Transverse colon (tissue), 4 donors: ENCODE results near the gene SRMS. TPM values are rescaled to one million over a fixed set of nuclear protein-coding genes. Genes with fewer than 3 reads are reported as not detected.
A peak's percentile ranks its signal among the peaks of the same experiment; 100 is the strongest.

Experiments used
- DNase-seq: peaks from one replicate; pipeline ENCODE4 v3.0.0-alpha.2; 2019
- H3K27ac ChIP-seq, 4 donors: fragments of 200-600 bp; sonication (generic); 2 replicates each; pipeline ENCODE4 v1.5.1; 2016 to 2018; ENCODE audit warnings: inconsistent platforms in 4 of 4
- H3K27me3 ChIP-seq: fragments of 200-600 bp; sonication (generic); 2 replicates; pipeline ENCODE4 v1.5.1; 2017; ENCODE audit warnings: inconsistent platforms
- H3K36me3 ChIP-seq, 4 donors: fragments of 200-600 bp; sonication (generic); 2 replicates each; pipeline ENCODE4 v1.5.1; 2017 to 2019; ENCODE audit warnings: inconsistent platforms in 4 of 4
- H3K4me1 ChIP-seq, 4 donors: fragments of 200-600 bp; sonication (generic); 2 replicates each; pipeline ENCODE4 v1.5.1; 2017 to 2020; ENCODE audit warnings: inconsistent platforms in 4 of 4
- H3K4me3 ChIP-seq, 4 donors: fragments of 200-600 bp; sonication (generic); 1 replicate in 1 of 4; 2 replicates in 3 of 4; pipeline versions ENCODE4 v1.5.1 to v1.6.1; 2017 to 2019; ENCODE audit warnings: inconsistent platforms in 4 of 4
- H3K9me3 ChIP-seq, 2 donors: fragments of 200-600 bp; sonication (generic); 2 replicates each; pipeline ENCODE4 v1.5.1; 2017 to 2019; ENCODE audit warnings: inconsistent platforms in 2 of 2
- EP300 ChIP-seq: sonication (generic); formaldehyde crosslinking; IDR thresholded peaks from one replicate; pipeline ENCODE4 v1.6.1; 2017; ENCODE audit warnings: antibody characterized with exemption, low read depth
- POLR2A ChIP-seq: fragments of 450-650 bp; IDR thresholded peaks from one replicate; pipeline ENCODE4 v1.6.1; 2016; ENCODE audit warnings: antibody characterized with exemption, mild to moderate bottlenecking, moderate library complexity
- POLR2AphosphoS5 ChIP-seq, 3 donors: sonication (generic); formaldehyde crosslinking; IDR thresholded peaks; one replicate each; pipeline ENCODE4 v1.6.1; 2016; ENCODE audit warnings: antibody characterized with exemption in 3 of 3
- WGBS, 2 donors: methylation state at CpG; one replicate each; pipeline ENCODE4 v1.1.5; 2018; ENCODE audit warnings: low coverage in 1 of 2; 5-methylcytosine and 5-hydroxymethylcytosine counted together
- in situ Hi-C, 4 donors: fragments of 200-750 bp; cut with MboI; loops; one replicate each; pipeline versions ENCODE4 v1.15.0 to v1.15.1; 2017; ENCODE audit warnings: low sequenced_read_pairs in 3 of 4, low pct_ligation_motif_present in 1 of 4, low pct_unique_long_range_greater_than_20kb in 1 of 4
- intact Hi-C: fragments of 100-400 bp; cut with DNase I; formaldehyde crosslinking; loops from one replicate; pipeline ENCODE4 v1.15.1; 2023; ENCODE audit warnings: low total_unique reads
- total RNA-seq, 4 donors: library from RNA; depleted of rRNA; stranded (reverse); fragments of >200 nt; gene quantifications; one replicate each; pipeline ENCODE4 v1.1.0, GENCODE V29; 2016
- TF ChIP-seq, protein P1 (sequence below), 5 experiments: fragments of 200-600 bp in 3 of 5; fragments of 450-650 bp in 2 of 5; sonication (generic) in 3 of 5; IDR thresholded peaks; 1 replicate in 2 of 5; 2 replicates in 3 of 5; pipeline ENCODE4 v1.5.1; 2016 to 2017; ENCODE audit warnings: antibody characterized with exemption in 5 of 5, inconsistent platforms in 3 of 5, mild to moderate bottlenecking in 2 of 5, moderate library complexity in 1 of 5

Gene SRMS
- total RNA-seq, 4 donors from 2014 or later, result 0.79 TPM; not detected in 3

DNA sequence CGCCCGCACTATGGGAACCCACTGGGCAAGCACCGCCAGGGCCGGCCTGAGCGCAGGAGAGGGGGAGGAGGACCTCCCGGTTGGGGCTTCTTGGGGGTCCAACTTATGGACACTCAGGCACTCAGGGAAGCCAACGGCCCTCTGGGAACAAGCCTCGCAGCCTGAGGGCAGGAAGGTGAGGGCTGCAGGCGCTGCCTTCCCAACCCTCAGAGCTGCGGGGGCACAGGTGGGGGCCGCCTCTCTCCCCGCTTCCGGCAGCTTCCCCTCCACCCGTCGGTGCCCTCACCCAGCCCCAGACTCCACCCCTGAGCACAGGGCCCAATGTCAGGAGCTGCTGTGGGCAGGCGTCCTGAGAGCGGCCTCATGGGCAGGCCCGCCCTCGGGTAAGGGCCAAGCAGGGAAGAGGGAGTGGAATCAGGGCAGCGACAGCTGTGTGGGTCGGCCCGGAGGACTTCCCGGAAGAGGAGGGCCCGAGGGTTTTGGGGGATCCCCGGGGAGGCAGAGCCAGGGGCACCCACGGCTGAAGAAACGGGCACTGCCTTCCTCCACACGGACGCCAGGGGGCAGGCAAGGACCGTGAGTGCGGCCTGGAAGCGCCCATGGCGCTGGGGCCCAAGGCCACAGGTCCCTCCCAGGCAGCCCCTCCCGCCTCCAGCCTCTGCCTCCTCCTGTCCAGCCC, 9.9 kb downstream of the SRMS start:
- Histone ChIP-seq H3K4me1 (peaks cover 16 to 51% (median 42%) of the 10 kb centered on the region in 4 donors), H3K9me3 (no peaks in the 10 kb centered on the region), H3K4me3 (peak overlapping the region in 3 of 4 donors; percentile 45 to 56 (median 46)), H3K27me3 (peaks cover 10% of the 10 kb centered on the region), H3K36me3 (no peaks in the 10 kb centered on the region), H3K27ac (peak overlapping the region; percentile 89 to 98 (median 96))
- WGBS, 2 donors, result 13% methylated on average over 25 of the region's 34 CpGs; no CpG with 5 or more reads in 1 of the 2 donors
- intact Hi-C loops, result loop anchor here (5.0 to 10.0 kb wide), 2 partner anchors 247 to 435 kb away; no protein-coding TSS in a partner anchor
- DNase-seq, result peak; percentile 97
- TF ChIP-seq POLR2A, result peak; percentile 94
- TF ChIP-seq, protein P1, sequence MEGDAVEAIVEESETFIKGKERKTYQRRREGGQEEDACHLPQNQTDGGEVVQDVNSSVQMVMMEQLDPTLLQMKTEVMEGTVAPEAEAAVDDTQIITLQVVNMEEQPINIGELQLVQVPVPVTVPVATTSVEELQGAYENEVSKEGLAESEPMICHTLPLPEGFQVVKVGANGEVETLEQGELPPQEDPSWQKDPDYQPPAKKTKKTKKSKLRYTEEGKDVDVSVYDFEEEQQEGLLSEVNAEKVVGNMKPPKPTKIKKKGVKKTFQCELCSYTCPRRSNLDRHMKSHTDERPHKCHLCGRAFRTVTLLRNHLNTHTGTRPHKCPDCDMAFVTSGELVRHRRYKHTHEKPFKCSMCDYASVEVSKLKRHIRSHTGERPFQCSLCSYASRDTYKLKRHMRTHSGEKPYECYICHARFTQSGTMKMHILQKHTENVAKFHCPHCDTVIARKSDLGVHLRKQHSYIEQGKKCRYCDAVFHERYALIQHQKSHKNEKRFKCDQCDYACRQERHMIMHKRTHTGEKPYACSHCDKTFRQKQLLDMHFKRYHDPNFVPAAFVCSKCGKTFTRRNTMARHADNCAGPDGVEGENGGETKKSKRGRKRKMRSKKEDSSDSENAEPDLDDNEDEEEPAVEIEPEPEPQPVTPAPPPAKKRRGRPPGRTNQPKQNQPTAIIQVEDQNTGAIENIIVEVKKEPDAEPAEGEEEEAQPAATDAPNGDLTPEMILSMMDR (IDR thresholded peaks at IDR 0.05), result peak; percentile 92 to 100 (median 95)
- TF ChIP-seq EP300, result peak; percentile 41
- peak; percentile 77 to 94 (median 88) for TF ChIP-seq POLR2AphosphoS5 (IDR thresholded peaks at IDR 0.05)
- in situ Hi-C loops, result loop anchor here in 1 of 4 donors (25.0 kb wide), 1 partner anchor 100 kb away; the partner anchor contains the start of gene GMEB2

DNA sequence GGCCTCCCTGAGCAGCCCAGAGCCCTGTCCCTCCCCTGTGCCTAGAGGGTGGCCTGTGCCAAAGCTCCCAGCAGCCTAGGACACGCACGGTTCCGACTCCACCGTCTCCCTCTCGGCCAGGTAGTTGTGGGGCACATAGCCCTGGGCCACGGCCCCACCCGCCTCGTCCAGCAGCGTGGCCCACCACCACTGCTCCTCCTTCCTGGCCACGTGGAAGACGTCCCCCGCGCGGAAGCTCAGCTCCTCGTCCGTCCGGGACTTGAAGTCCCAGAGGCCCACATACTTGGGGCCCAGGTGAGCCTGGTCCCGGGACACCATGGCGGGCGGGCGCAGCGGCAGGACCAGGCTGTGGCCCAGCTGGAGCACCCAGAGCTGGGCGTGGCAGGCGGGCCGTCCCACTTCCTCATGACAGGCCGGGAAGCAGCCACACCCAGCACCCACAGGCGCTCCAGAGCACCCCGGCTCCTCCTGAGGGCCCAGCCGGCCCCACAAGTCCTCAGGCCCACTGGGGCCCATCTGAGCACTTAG, 10.5 kb downstream of the SRMS start, which contains the start of gene PTK6:
Gene PTK6, minus strand, starts transcription at position 380 of the 528 bp plus-strand sequence. Its CDS starts 62 bp downstream, at position 318.
- in situ Hi-C loops (loop anchor here in 1 of 4 donors (25.0 kb wide), 1 partner anchor 100 kb away; the partner anchor contains the start of gene GMEB2), intact Hi-C loops (loop anchor here (5.0 to 10.0 kb wide), 2 partner anchors 248 to 435 kb away; no protein-coding TSS in a partner anchor)
- no peaks in the 10 kb centered on the region for H3K9me3 ChIP-seq
- no peak for TF ChIP-seq POLR2A
- TF ChIP-seq POLR2AphosphoS5 (IDR thresholded peaks at IDR 0.05), result peak; percentile 43 to 89 (median 85)
- TF ChIP-seq, protein P1 (IDR thresholded peaks at IDR 0.05), result no peak
- no peak for TF ChIP-seq EP300
- peaks cover 10% of the 10 kb centered on the region for H3K27me3 ChIP-seq
- DNase-seq, result peak; percentile 87
- peaks cover 16 to 51% (median 42%) of the 10 kb centered on the region in 4 donors for H3K4me1 ChIP-seq
- no peaks in the 10 kb centered on the region for H3K36me3 ChIP-seq
- peak within 1 kb of the TSS; percentile 14 to 56 (median 46) for H3K4me3 ChIP-seq
- peak within 1 kb of the TSS; percentile 89 to 98 (median 96) for H3K27ac ChIP-seq
- WGBS, 2 donors, result 46% methylated on average over 12 of the region's 29 CpGs; no CpG with 5 or more reads in 1 of the 2 donors

DNA sequence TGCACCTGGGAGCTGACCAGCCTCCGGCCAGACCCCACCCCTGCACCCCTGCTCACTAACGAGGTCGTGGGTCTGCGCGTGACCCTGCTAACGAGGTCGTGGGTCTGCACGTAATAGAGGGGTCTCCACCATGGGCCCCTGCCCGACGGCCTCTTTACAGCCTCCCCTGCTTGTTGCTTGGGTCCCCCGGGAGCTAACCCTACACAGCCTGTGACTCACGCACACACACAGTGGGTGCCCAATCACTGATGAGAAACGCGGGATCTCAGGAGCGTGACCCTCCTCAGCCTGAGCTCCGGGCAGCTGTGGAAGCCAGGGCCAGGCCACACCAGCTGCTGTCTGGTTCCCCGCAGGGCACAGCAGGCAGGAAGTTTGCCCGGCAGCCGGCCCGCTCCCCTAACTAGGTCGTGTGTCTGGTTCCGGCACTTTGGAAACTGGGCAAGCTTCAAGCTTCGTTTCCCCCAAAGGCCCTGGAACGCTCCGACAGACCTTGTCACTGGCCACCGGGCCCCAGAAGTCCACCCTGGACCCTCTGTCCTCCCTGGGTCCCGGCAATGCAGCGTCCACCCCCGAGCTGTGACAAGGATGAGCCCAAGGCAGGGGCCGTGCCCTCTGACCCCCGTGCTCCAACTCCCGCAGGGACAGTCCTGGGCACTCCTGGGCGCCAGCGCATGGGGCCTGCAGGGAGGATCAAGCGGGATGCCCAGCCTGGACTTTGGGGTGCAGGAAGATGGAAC, 11.1 kb downstream of the SRMS start:
- intact Hi-C loops, result loop anchor here (5.0 to 10.0 kb wide), 2 partner anchors 248 to 436 kb away; no protein-coding TSS in a partner anchor
- peak overlapping the region; percentile 14 to 56 (median 46) for H3K4me3 ChIP-seq

More for the DNA sequence above, 11.1 kb downstream of the SRMS start:
- in situ Hi-C loops, result loop anchor here in 1 of 4 donors (25.0 kb wide), 1 partner anchor 101 kb away; the partner anchor contains the start of gene GMEB2
- Histone ChIP-seq H3K27ac (peak overlapping the region; percentile 89 to 98 (median 96)), H3K27me3 (peaks cover 10% of the 10 kb centered on the region), H3K36me3 (no peaks in the 10 kb centered on the region), H3K4me1 (peaks cover 16 to 55% (median 39%) of the 10 kb centered on the region in 4 donors), H3K9me3 (no peaks in the 10 kb centered on the region)
- TF ChIP-seq POLR2A (peak; percentile 38), EP300 (no peak), POLR2AphosphoS5 (IDR thresholded peaks at IDR 0.05) (peak in 2 of 3 donors; percentile 31 to 45)
- TF ChIP-seq, protein P1 (IDR thresholded peaks at IDR 0.05), result no peak
- whole genome bisulfite sequencing, 2 donors, result 46% methylated on average over 25 of the region's 35 CpGs; no CpG with 5 or more reads in 1 of the 2 donors
- DNase-seq, result peak; percentile 46
